Measurements from ENCODE around the gene PPP6R3.
A peak's percentile ranks its signal among the peaks of the same experiment; 100 is the strongest.
"Not testable (repeated sequence)": the region's sequence is repeated elsewhere in the genome, so short reads cannot be mapped to it uniquely, and the experiment has no call there.

The PPP6R3 gene

DNA sequence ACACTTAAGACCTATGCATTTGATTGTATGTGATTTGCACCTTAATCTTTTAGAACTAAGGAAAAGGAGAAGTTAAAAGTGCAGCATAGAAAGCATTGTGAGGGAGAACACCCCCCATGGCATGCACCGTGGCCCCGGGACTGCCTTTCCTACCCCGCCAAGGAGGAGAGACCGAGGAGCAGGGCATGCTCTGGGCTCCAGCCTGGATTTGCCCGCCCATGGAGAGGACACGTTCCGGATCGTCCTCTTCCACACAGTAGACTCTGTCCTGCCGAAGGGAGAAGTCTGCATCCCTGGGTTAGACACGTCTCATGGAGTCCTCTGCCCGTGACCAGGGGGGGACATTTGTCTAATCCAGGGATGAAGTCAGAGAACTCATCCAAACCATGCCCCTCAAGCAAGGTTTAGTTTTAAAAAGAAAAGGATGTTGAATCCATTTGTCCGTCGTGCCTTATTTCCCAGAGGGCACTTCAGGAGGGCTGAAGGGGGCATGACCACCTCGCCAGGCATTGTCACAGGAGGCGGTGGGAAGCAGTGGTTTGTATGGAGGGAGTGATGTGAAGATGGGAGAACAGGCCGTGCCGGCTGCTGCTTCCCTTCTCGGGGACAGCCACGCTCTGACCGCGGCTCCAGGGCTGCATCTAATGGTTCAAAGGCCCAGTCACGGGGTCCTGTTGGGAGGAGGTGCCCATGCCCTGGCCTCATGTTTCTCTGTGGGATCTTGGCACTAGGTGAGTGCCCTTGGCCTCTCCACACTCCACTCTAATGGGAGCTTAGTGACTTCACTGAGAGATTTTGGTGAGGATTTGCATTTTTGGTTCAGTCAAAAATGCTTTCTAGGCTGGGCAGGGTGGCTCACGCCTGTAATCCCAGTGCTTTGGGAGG lies 157.6 kb downstream of the PPP6R3 start:
- in situ Hi-C loops (cut with MboI; ENCODE audit: low pct_unique_long_range_greater_than_20kb, low sequenced_read_pairs) = loop anchor here (25.0 kb wide), 1 partner anchor 1044 kb away; no protein-coding TSS in a partner anchor

DNA sequence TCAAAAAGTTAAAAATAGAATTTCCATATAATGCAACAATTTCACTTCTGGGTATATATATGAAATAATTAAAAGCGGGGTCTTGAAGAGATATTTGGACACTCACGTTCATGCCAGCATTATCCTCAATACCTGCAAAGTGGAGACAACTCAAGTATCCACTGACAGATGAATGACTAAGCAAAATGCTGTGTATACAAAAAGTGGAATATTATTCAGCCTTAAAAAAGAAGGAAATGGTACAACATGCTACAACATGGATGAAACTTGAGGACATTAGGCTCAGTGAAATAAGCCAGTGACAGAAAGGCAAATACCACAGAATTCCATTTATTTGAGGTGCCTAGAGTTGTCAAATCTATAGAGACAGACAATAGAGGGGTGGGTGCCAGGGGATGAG lies 161.3 kb downstream of the PPP6R3 start:
- DNase-seq = no peak
- in situ Hi-C loops (cut with MboI; ENCODE audit: low pct_unique_long_range_greater_than_20kb, low sequenced_read_pairs) = loop anchor here (25.0 kb wide), 1 partner anchor 1040 kb away; no protein-coding TSS in a partner anchor

More for the DNA sequence above, 157.6 kb downstream of the PPP6R3 start:
- DNase-seq = no peak

DNA sequence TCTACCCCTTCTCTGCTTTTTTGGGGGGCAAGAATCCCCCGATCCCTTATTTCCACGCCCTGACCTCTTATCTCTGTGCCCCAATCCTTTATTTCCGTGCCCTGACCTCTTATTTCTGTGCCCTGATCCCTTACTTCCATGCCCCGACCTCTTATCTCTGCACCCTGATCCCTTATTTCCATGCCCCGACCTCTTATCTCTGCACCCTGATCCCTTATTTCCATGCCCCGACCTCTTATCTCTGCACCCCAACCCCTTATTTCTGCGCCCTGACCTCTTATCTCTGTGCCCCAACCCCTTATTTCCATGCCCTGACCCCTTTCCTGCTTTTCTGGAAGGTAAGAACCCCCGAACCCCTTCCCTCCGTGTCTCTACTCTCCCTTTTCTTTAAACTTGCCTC lies 163.2 kb downstream of the PPP6R3 start:
- not testable (repeated sequence) for DNase-seq
- in situ Hi-C loops (cut with MboI; ENCODE audit: low pct_unique_long_range_greater_than_20kb, low sequenced_read_pairs) = loop anchor here (25.0 kb wide), 1 partner anchor 1039 kb away; no protein-coding TSS in a partner anchor

DNA sequence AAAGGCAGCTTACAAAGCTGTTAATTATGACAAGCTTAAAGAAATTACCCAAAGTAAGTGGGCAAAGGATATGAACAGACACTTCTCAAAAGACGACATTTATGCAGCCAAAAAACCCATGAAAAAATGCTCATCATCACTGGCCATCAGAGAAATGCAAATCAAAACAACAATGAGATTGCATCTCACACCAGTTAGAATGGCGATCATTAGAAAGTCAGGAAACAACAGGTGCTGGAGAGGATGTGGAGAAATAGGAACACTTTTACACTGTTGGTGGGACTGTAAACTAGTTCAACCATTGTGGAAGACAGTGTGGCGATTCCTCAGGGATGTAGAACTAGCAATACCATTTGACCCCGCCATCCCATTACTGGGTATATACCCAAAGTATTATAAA lies 164.5 kb downstream of the PPP6R3 start:
- DNase-seq; in situ Hi-C loops (cut with MboI; ENCODE audit: low pct_unique_long_range_greater_than_20kb, low sequenced_read_pairs): not testable (repeated sequence)

DNA sequence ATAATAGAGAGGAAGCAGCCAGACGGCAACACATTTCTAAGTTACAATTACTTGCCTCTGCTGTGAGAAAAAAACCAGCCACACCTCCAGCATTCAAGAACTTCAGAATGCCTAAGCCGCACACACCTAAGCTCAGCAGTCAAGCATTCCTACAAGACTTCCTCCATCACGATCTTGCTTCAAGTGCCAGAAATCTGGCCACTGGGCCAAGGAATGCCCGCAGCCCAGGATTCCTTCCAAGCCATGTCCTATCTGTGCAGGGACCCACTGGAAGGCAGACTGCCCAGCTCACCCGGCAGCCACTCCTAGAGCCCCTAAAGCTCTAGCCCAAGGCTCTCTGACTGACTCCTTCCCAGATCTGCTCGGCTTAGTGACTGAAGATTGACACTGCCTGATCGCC lies 165.7 kb downstream of the PPP6R3 start:
- in situ Hi-C loops (cut with MboI; ENCODE audit: low pct_unique_long_range_greater_than_20kb, low sequenced_read_pairs); DNase-seq: not testable (repeated sequence)

DNA sequence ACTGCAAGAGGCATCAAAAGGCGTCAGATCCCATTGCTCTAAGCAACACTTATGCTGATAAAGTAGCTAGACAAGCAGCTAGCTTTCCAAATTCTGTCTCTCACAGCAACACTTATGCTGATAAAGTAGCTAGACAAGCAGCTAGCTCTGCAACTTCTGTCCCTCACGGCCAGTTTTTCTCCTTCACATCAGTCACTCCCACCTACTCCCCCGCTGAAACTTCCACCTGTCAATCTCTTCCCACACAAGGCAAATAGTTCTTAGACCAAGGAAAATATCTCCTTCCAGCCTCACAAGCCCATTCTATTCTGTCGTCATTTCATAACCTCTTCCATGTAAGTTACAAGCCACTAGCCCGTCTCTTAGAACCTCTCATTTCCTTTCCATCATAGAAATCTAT lies 168.3 kb downstream of the PPP6R3 start:
- in situ Hi-C loops (cut with MboI; ENCODE audit: low pct_unique_long_range_greater_than_20kb, low sequenced_read_pairs); DNase-seq: not testable (repeated sequence)

DNA sequence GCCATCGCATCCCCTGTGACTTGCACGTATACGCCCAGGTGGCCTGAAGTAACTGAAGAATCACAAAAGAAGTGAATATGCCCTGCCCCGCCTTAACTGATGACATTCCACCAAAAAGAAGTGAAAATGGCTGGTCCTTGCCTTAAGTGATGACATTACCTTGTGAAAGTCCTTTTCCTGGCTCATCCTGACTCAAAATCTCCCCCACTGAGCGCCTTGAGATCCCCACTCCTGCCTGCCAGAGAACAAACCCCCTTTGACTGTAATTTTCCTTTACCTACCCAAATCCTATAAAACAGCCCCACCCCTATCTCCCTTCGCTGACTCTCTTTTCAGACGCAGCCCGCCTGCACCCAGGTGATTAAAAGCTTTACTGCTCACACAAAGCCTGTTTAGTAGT lies 171.8 kb downstream of the PPP6R3 start:
- DNase-seq; in situ Hi-C loops (cut with MboI; ENCODE audit: low pct_unique_long_range_greater_than_20kb, low sequenced_read_pairs): not testable (repeated sequence)

DNA sequence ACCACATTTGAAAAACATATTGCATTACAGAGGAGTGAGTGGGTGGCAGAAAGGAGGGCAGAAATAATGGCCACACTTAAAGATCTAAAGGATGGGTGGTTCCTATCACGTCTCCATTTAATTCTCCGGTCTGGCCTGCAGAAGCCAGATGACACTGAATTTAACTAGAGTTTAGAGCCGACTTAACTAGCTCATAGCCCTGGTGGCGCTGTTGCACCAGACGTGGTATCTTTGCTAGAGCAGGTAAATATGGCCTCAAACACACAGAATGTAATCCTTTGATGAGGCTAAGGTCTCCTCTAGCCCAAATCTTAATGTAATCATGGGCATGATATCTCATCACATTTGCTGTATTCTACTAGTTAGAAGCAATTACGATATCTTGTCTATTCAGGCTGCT lies 172.2 kb downstream of the PPP6R3 start:
- DNase-seq = peak; percentile 58
- in situ Hi-C loops (cut with MboI; ENCODE audit: low pct_unique_long_range_greater_than_20kb, low sequenced_read_pairs) = no loop called here

DNA sequence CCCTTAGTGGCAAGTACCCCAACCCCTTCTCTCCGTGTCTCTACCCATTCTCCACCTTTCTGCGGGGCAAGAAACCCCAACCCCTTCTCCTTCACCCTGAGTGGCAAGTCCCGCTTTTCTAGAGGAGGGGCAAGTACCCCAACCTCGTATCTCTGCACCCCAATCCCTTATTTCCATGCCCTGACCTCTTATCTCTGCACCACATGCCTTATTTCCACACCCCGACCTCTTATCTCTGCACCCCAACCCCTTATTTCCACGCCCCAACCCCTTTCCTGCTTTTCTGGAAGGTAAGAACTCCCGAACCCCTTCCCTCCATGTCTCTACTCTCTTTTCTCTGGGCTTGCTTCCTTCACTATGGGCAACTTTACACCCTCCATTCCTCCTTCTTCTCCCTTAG lies 174.1 kb downstream of the PPP6R3 start:
- DNase-seq; in situ Hi-C loops (cut with MboI; ENCODE audit: low pct_unique_long_range_greater_than_20kb, low sequenced_read_pairs): not testable (repeated sequence)

DNA sequence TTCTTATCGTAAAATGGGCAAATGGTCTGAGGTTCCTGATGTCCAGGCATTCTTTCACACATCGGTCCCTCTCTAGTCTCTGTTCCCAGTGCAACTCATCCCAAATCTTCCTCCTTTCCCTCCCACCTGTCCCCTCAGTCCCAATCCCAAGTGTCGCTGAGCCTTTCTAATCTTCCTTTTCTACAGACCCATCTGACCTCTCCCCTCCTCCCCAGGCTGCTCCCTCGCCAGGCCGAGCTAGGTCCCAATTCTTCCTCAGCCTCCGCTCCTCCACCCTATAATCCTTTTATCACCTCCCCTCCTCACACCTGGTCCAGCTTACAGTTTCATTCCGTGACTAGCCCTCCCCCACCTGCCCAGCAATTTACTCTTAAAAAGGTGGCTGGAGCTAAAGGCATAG lies 174.6 kb downstream of the PPP6R3 start:
- DNase-seq; in situ Hi-C loops (cut with MboI; ENCODE audit: low pct_unique_long_range_greater_than_20kb, low sequenced_read_pairs): not testable (repeated sequence)

DNA sequence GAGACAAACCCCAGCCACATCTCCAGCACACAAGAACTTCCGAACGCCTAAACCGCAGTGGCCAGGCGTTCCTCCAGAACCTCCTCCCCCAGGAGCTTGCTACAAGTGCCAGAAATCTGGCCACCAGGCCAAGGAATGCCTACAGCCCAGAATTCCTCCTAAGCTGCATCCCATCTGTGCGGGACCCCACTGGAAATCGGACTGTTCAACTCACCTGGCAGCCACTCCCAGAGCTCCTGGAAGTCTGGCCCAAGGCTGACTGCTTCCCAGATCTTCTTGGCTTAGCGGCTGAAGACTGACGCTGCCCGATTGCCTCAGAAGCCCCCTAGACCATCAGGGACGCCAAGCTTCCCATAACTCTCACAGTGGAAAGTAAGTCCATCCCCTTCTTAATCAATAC lies 175.3 kb downstream of the PPP6R3 start:
- in situ Hi-C loops (cut with MboI; ENCODE audit: low pct_unique_long_range_greater_than_20kb, low sequenced_read_pairs); DNase-seq: not testable (repeated sequence)

DNA sequence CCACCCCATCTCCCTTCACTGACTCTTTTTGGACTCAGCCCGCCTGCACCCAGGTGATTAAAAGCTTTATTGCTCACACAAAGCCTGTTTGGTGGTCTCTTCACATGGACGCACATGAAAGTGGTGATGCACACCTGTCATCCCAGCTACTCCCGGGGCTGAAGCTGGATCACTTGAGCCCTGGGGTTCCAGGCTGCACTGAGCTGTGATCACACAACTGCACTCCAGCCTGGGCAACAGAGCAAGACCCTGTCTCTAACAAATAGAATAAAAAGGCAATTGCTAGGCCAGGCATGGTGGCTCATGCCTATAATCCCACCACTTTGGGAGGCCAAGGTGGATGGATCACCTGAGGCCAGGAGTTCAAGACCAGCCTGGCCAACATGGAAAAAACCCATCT lies 178.8 kb downstream of the PPP6R3 start:
- DNase-seq; in situ Hi-C loops (cut with MboI; ENCODE audit: low pct_unique_long_range_greater_than_20kb, low sequenced_read_pairs): not testable (repeated sequence)

DNA sequence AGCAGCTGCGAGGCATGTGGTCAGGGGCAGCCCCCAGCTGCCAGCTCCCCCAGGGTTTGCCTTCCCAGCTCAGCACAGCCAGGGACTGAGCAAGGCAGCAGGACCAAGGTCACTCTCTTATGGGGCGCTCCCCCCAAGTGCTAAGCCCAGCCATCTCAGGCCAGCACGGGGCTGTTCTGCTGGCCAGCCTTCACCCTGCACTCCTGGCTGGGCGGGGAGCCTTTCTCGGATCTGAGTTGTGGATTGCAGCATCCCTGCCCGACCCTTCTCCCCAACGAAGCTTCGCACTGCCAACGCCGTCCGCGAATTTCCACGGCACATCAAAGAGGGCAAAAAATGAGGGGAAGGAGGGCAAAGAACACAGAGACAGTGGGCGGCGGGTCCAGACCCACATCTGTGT lies 181.3 kb downstream of the PPP6R3 start:
- in situ Hi-C loops (cut with MboI; ENCODE audit: low pct_unique_long_range_greater_than_20kb, low sequenced_read_pairs) = no loop called here

DNA sequence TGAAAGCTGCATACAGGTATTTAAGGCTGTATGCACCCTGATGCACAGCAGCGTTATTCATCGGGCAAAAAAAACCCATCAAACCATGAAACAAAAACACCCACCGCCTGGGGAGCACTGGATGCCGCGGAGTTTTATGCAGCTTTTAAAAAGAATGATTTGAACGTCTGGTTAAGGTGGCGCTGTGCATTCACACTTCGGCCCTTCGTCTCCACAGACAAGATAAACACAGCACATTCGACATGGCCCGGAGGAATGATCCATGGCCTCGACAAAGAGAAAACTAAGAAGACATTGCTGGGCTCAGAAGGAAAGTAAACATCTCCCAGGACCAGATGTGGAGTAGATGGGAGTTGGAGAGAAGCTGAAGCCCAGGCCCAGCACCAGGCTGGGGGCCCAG lies 183.0 kb downstream of the PPP6R3 start:
- no peak for DNase-seq
- in situ Hi-C loops (cut with MboI; ENCODE audit: low pct_unique_long_range_greater_than_20kb, low sequenced_read_pairs) = no loop called here

More for the DNA sequence above, 181.3 kb downstream of the PPP6R3 start:
- DNase-seq = no peak

DNA sequence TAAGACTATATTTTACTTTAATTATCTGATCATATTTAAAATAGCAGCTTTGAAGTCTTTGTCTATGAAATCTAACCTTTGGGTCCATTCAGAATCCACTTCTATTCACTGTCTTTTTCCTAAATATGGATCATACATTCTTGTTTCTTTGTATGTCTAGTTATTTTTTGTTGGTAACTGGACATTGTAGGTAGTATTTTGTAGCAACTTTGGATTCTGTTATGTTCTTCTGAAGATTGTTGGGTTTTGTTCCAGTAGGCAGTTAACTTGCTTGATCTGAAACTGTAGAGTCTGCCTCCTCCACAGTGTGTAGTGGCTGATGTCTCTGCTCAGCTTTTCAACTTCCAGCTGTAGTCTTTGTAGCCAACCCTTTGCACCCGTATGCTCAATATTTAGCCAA lies 186.3 kb downstream of the PPP6R3 start:
- in situ Hi-C loops (cut with MboI; ENCODE audit: low pct_unique_long_range_greater_than_20kb, low sequenced_read_pairs) = no loop called here
- no peak for DNase-seq

DNA sequence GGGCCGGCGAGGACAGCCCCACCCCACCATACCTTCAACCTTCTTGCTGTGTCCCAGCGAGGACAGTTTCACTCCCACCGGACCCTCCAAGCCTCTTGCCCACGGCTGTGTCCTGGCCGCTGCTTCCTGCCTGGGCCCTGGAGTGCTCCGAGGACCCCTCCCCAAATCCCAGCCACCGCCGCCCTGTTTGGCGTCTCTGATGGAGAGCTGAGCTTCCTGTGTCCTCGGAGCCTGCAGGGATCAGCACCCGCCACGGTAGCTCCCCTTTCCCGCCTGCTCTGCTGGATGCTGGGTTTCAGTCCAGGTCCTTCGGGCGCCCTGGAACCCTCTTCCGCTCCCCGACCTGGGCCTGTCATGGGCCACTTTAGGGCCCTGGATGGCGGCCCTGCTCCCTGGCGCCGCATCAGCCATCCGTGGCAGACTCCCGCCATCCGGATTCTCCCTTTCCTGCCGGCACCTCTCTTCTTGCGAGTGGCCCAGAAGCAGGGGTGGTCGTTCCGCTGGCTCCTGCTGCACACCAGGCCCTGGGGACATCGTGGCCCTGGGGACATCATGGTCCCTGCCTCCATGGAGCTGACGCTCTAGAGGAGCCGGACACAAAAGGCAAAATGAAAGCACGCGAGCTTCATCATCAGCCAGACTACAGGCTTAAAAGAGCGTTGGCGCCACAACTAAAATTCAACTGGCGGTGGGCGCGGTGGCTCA lies 189.5 kb downstream of the PPP6R3 start:
- no peak for DNase-seq
- in situ Hi-C loops (cut with MboI; ENCODE audit: low pct_unique_long_range_greater_than_20kb, low sequenced_read_pairs) = no loop called here

DNA sequence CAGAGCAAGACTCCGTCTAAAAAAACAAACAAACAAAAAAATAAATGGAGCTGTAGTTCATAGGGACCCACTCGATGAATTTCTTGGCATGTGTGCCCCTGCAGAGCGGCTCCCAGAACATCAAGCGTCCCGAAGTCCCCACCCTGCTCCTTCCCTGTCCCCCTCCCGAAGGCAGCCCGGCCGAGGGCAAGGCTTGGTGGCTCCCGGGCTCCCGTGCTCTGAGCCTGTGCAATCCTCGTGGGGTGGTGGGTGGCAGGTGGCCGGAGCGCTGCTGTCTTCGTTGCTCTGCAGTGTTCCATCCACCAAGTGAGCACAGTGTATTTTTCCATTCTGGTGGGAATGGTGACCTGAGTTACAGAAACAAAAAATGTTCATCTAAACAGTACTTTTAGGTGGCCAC lies 190.2 kb downstream of the PPP6R3 start:
- in situ Hi-C loops (cut with MboI; ENCODE audit: low pct_unique_long_range_greater_than_20kb, low sequenced_read_pairs) = no loop called here
- DNase-seq = no peak

DNA sequence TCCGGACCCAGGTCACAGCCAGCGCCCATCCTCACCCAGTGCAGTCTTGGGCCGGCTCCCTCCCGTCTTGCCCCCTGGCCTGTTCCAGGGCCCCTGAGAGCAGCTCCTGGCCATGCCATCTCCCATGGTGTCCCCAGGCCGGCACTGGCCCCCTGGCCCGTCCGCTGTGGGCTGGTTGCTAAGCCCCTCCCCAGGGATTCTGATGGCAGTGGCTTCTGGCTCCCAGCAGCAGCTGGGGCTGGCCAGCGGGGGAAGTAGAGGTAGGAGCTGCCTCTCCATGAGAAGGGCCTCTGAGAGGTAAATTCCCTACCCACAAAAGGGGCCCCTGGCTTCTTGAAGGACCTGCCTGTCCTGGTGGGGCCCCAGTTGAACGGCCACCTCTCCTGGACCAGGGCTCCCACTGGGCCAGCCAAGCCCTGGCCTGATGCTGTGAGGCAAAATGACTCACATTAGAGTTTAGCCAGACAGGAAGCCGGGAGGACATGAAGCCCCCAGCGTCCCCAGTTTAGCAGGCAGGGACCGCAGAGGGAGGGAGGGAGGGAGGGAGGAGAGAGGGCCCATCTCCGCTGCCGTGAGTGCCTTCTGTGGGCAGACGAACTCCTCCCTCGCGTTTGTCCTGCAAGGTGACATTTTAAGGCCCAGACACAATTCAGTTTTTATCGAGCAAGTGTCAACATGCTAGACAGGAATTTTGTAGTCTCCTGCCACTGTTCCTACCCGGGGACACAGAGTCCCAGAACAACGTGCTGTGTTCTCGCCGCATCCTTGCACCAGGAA lies 190.8 kb downstream of the PPP6R3 start:
- in situ Hi-C loops (cut with MboI; ENCODE audit: low pct_unique_long_range_greater_than_20kb, low sequenced_read_pairs) = no loop called here
- DNase-seq = peak; percentile 3

DNA sequence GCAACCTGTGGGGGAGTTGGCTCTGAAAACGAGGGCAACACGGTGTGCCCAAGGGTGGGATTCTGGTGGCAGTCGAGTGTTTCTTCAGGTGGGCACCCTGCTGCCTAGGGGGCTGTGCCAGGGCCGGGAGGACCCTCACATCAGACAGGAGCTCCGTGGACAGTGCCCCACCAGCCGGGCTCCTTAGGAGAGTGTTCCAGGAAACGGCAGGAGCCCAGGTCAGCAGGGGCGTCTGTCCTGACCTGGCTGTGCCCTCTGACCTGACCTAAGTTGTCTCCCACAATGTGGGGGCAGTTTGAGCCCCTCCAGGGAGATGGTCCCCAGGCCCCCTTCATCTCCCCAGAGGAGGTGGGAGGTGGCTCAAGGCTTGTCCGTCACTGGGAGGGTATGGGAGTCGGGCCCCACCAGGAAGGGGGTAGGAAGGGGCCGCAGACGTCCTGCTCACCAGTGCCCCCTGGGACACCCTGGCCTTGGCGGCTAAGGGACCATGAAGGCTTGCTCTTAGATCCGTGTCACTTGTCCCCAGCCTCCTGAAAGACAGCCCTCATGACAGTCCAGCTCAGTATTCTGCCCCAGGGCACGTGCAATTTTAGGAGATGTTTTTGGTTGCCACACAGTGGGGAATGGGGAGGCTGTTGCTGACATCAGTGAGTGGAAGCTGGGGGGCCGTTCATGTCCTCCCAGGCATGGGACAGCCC lies 191.6 kb downstream of the PPP6R3 start:
- no peak for DNase-seq
- in situ Hi-C loops (cut with MboI; ENCODE audit: low pct_unique_long_range_greater_than_20kb, low sequenced_read_pairs) = no loop called here
